Measurements from ENCODE around the gene GABBR2.
"Not testable (repeated sequence)": the region's sequence is repeated elsewhere in the genome, so short reads cannot be mapped to it uniquely, and the experiment has no call there.

GABBR2 gene

GRCh38 chr9:98678244-98678842 is 30.4 kb downstream of the GABBR2 start:
- DNase-seq: peak in 1 of 2 experiments; percentile 1

GRCh38 chr9:98673681-98674080 is 35.1 kb downstream of the GABBR2 start:
- DNase-seq: no peak

- no peak for DNase-seq
Measured at GRCh38 chr9:98667005-98667640, 41.6 kb downstream of the GABBR2 start.

GRCh38 chr9:98665501-98665900 is 43.2 kb downstream of the GABBR2 start:
- DNase-seq: no peak

GRCh38 chr9:98660541-98660940 is 48.2 kb downstream of the GABBR2 start:
- no peak for DNase-seq

GRCh38 chr9:98658951-98659351 is 49.8 kb downstream of the GABBR2 start:
- no peak for DNase-seq

GRCh38 chr9:98657897-98658296 is 50.8 kb downstream of the GABBR2 start:
- no peak for DNase-seq

- no peak for DNase-seq
Measured at GRCh38 chr9:98656511-98656910, 52.2 kb downstream of the GABBR2 start.

GRCh38 chr9:98655428-98655827 is 53.3 kb downstream of the GABBR2 start:
- DNase-seq: not testable (repeated sequence)

- no peak for DNase-seq
Measured at GRCh38 chr9:98654247-98654646, 54.5 kb downstream of the GABBR2 start.

GRCh38 chr9:98652741-98653140 is 56.0 kb downstream of the GABBR2 start:
- DNase-seq: no peak

- DNase-seq: no peak
Measured at GRCh38 chr9:98652302-98652701, 56.4 kb downstream of the GABBR2 start.

- DNase-seq: no peak
Measured at GRCh38 chr9:98647236-98647635, 61.5 kb downstream of the GABBR2 start.

GRCh38 chr9:98644011-98644410 is 64.7 kb downstream of the GABBR2 start:
- DNase-seq: no peak

GRCh38 chr9:98642661-98643312 is 65.9 kb downstream of the GABBR2 start:
- DNase-seq: no peak

GRCh38 chr9:98641695-98642094 is 67.0 kb downstream of the GABBR2 start:
- DNase-seq: no peak

- no peak for DNase-seq
Measured at GRCh38 chr9:98640394-98640793, 68.3 kb downstream of the GABBR2 start.

GRCh38 chr9:98639133-98639532 is 69.6 kb downstream of the GABBR2 start:
- DNase-seq: no peak

GRCh38 chr9:98637381-98637780 is 71.4 kb downstream of the GABBR2 start:
- no peak for DNase-seq

GRCh38 chr9:98635374-98635773 is 73.4 kb downstream of the GABBR2 start:
- DNase-seq: no peak

- no peak for DNase-seq
Measured at GRCh38 chr9:98634685-98635336, 73.9 kb downstream of the GABBR2 start.

GRCh38 chr9:98632839-98633238 is 75.9 kb downstream of the GABBR2 start:
- no peak for DNase-seq

- no peak for DNase-seq
Measured at GRCh38 chr9:98627296-98627695, 81.4 kb downstream of the GABBR2 start.

GRCh38 chr9:98625728-98626127 is 83.0 kb downstream of the GABBR2 start:
- DNase-seq: no peak

Data from stimulated activated CD4-positive, alpha-beta T cell treated with anti-CD3 and anti-CD28 coated beads, Interleukin-4, amount 100 ng/mL, for 4 hours (primary cell).